GM11168 (cell line): ENCODE measurements around the gene HIP1.
"Not testable (repeated sequence)": the region's sequence is repeated elsewhere in the genome, so short reads cannot be mapped to it uniquely, and the experiment has no call there.

Source experiments
- in situ Hi-C: fragments of 300-500 bp; cut with MboI; formaldehyde crosslinking; loops from one replicate; pipeline ENCODE4 v1.12.0; 2022; ENCODE audit warnings: low sequenced_read_pairs; ENCODE audit not compliant: unreplicated experiment

HIP1 gene

DNA sequence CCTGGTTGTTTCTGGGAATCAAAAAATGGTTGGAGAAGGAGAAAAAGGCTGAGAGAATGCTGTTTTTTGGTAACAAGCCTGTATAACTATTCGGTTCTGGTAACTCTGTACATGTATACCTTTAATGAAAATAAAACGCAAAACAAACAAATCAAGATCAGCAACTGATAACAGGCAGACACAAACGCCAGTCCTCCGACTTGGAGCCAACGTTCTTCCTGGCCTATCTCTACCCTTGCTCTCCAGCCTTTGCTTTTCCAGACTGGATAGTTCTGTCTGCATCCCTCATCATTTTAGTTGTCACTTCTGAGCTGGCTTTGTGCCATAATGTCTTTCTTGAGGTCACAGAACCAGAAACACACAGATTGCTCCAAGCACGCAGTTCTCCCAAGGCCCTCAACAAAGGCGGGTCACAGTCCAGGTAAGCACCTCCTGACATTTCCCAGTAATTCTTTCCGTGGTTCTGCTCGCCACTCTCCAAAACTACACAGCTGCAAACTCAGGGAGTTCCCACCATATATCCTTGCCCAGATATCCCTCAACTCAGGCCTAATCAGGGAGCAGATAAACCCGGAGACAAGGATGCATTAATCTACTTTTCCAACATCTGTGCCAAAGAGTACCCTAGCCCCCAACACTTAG is 20.2 kb downstream of the HIP1 start:
- in situ Hi-C loops: no loop called here

DNA sequence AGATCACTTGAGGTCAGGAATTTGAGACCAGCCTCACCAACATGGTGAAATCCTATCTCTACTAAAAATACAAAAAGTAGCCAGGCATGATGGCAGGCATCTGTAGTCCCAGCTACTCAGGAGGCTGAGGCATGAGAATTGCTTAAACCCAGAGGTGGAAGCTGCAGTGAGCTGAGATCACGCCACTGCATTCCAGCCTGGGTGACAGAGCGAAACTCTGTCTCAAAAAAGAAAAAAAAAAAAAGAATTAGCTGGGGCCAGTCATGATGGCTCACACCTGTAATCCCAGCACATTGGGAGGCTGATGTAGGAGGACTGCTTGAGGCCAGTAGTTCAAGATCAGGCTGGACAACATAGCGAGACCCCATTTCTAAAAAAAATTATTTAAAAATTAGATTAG is 21.0 kb downstream of the HIP1 start:
- in situ Hi-C loops: not testable (repeated sequence)

DNA sequence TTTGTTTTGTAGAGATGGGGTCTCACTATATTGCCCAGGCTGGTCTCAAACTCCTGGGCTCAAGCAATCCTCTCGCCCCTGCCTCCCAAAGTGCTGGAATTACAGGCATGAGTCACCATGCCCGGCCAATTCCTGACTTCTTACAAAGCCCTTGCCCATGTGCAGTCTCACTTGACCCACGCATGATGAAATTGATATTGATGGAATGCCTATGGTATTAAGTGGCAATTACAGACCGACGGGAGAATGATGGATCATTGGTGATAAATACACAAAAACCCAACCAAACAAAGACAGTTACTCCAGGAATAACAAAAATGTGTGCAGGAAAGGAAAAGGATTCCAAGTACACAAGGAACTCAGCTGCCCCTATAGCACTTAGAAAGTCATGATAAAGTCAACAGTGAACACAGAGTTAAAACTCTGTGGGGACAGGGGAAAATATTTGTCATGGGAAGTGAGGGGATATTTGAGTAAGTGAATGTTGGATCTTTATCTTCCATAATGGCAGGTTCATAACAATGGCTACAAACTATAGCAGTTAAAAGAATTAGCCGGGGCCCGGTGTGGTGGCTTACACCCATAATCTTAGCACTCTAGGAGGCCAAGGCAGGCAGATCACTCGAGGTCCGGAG is 21.6 kb downstream of the HIP1 start:
- in situ Hi-C loops: no loop called here

DNA sequence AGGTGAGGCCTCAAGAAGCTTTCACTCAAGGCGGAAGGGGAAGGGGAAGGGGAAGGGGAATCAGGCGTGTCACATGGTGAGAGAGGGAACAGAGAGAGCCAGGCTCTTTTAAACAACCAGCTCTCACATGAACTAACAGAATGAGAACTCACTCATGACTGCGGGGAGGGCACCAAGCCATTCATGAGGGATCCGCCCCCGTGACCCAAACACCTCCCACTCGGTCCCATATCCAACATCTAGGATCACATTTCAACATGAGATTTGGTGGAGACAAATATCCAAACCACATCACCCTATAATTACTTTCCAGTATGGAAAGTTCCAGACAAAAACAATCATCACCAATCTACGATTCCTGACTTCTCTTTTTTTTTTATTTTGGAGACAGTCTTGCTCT is 22.9 kb downstream of the HIP1 start:
- in situ Hi-C loops: no loop called here

DNA sequence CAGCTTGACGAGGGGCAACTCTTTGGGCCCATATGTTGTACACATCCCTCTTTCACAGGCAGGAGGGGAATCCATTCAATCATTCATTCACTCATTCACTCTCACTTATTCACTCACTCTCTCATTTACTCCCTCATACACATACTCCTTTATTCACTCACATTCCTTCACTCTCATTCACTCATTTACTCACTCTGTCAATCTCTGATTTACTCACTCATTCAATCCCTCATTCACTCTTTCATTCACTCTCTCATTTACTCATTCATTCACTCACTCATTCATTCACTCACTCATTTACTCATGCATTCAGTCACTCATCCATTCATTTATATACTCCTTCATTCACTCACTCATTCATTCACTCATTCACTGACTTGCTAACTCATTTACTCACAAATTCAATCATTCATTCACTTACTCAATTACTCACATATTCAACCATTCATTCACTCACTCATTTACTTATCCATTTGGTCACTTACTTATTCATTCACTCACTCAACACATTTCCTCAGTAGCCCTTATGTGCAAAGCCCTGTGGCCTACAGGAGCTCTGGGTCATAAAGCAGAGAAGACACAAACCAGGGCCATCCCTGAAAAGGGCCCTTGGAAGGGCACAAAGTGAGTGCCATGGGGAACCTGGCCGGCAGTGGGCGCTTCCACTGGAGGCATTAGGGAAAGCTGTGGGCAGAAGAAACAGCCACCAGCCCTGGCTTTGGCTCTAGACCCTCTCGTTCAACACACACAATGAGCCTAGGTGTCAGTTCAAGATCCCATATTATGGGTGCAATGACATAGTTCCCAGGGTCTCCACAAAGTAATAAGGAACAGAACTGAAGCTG is 26.0 kb downstream of the HIP1 start:
- in situ Hi-C loops: no loop called here

DNA sequence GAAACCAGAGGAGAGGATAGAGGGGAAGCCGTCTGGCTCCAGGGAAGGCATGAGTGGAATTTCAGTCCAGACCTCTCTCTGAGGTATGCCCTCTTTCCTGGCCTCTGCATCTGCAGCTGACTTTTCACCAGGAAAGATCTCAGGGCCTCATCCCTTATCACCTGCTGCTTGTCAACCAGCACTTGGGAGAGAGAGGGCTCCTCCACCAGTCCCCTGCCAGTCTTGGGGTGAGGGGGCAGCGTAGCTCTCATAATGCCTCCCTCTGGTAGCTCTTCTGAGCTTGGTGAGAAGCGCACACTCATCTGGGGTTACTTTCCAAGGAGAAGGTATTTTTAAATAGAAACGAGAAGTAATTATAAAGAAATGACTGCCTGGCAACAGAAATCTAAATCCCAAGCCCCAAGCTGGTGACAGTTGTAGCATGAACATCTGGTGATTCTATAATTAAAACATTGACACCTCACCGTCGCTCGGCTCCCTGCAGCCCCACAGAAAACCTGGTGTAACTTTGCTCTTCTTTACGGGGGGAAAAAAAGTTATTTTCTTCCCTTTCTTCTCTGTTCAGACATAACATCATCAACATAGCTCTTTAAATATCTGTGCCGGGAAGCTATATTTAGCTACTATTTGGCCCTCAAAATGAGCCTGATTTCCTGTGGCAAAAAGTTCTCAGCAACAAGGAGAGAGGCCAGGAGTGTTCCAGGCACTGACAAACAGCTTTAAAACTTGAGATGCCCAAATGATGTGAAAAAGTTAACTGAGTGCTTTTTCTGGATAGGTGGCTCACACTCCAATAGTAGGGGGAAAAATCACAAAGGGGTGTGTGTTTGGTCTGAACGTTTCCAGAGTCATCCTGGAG is 26.9 kb downstream of the HIP1 start:
- in situ Hi-C loops: no loop called here

DNA sequence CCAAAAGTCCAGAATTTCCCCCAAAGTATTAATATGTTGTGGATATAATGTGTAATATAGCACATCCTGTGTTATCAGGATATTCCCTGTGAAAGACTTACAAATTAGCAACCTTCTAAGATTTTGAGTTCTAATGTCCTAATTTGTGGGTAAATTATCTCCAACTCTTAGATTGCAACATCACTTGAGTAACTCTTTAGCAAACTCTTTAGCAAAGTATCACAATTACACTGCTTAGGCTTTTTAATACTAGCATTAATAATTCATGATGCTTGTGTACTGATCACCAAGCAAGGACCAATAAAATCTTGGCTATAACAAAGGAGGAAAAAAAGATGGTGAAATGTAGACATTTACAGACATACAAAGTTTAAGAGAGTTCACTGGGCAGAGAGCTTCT is 27.7 kb downstream of the HIP1 start:
- in situ Hi-C loops: no loop called here

DNA sequence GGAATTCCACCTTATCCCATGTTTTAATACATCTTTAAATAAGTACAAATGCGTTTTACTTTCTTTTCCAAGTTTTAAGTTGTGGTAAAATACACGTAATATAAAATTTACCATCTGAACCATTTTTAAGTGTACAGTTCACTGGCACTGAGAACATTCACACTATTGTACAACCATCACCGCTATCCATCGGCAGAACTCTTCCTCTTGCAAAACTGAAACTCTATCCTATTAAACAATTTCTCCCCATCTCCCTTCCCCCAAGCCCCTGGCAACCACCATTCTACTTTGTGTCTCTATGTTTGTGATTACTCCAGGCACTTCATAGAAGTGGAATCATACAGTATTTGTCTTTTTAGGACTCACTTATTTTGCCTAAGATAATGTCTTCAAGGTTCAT is 33.8 kb downstream of the HIP1 start:
- in situ Hi-C loops: no loop called here

DNA sequence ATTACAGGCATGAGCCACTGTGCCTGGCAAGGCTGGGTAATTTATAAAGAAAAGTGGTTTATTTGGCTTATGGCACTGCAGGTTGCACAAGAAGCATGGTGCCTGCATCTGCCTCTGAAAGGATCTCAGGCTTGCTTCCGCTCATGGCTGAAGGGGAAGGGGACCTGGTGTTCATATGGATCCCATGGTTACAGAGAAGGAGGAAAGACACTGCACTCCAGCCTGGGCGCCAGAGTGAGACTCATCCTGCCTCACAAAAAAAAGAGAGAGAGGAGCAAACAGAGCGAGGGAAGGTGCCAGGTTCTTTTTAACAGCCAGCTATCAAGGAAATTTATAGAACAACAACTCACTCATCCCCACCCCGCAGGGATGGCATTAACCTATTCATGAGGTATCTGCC is 36.2 kb downstream of the HIP1 start:
- in situ Hi-C loops: no loop called here

DNA sequence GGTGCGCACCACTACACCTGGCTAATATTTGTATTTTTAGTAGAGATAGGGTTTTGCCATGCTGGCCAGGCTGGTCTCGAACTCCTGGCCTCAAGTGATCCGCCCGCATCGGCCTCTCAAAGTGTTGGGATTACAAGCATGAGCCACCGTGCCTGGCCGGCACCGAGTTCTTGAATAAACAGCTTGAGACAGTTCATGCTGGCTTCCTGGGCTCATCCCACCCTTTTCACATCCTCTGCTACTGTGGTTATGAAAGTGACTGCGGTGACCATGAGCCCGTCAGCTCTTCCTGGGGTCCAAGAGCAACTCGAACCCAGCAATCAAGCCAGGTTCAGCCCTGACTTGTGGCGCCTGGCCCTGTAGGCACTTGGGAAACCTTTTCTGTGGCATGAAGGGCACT is 38.7 kb downstream of the HIP1 start:
- in situ Hi-C loops: no loop called here

DNA sequence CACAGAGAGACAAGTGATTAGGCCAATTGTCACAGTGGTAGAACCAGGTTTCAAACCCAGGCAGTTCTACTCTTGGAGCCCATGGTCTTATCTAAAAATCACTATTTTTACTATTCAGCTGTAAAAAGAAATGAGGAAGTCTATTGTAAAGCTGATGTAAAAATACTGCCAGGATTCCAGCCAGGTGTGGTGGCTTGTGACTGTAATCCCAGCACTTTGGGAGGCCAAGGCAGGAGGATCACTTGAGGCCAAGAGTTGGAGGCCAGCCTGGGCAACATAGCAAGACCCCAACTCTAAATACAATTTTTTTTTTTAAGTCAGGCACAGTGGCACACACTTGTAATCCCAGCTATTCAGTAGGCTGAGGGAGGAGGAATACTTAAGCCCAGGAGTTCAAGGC is 40.4 kb downstream of the HIP1 start:
- in situ Hi-C loops: no loop called here

DNA sequence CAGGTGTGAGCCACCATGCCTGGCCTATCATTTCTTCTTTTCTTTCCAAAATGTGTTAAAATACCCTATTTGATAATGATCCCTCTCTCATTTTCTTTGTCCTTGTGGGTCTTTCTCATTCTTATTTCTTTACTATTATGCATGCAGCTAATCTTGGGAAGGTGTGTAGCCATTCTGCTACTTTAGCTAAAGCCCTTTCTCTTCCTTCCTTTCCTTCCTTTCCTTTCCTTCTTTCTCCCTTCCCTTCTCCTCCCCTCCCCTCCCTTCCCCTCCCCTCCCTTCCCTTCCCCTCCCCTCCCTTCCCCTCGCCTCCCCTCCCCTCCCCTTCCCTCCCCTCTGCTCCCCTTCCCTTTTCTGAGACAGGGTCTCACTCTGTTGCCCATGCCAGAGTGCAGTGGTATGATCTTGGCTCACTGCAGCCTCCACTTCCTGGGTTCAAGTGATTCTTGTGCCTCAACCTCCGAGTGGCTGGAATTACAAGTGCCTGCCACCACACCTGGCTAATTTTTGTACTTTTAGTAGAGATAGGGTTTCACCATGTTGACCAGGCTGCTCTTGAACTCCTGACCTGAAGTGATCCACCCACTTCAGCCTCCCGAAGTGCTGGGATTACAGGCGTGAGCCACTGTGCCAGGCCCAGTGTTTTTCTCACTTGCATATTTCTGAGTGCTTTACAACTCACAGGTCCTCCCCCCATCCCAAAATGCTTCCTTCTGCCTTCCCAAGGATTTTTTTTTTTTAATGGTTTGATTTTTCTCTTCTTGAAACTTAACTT is 42.3 kb downstream of the HIP1 start:
- in situ Hi-C loops: no loop called here

DNA sequence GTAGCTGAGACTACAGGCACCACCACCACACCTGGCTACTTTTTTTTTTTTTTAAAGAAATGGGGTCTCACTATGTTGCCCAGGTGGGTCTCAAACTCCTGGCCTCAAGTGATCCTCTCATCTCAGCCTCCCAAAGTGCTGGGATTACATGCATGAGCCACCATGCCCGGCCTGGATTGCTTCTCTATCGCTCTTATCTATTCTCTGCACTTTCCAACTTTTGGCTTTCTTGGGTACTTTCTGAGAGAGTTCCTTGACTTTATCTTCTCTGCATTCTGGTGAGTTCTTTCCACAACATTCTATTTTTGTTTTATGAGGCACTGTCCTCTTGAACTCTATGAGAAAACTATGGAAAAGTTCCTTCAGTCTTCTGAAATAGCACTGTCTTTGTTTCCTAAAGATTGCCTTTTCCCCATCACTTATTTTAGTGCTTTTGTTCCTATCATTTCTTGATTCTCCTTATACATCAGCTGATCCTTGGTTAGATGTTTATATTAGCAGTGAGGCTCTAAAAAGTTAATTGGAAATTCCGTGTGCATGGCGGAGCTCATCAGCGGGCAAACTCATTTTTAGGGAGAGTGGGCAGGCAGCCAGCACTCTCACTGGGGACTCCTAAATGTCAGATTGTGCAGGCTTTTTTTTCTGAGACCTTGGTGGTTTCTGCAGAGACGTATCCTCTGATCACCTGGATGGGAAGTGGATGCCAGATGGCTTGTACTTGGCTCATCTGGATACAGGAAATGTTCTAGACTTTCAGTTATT is 43.9 kb downstream of the HIP1 start:
- in situ Hi-C loops: no loop called here

DNA sequence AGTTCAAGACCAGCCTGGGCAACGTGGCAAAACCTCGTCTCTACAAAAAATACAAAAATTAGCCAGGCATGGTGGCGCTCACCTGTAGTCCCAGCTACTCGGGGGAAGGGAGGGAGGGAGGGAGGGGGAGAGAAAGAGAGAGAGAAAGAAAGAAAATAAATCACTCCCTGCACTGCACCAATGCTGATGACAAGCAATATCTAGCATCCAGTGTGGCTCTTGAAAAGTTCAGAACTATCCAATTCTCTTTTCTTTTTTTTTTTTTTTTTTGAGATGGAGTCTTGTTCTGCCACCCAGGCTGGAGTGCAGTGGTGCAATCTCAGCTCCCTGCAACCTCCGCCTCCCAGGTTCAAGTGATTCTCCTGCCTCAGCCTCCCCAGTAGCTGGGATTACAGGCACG is 45.1 kb downstream of the HIP1 start:
- in situ Hi-C loops: not testable (repeated sequence)

DNA sequence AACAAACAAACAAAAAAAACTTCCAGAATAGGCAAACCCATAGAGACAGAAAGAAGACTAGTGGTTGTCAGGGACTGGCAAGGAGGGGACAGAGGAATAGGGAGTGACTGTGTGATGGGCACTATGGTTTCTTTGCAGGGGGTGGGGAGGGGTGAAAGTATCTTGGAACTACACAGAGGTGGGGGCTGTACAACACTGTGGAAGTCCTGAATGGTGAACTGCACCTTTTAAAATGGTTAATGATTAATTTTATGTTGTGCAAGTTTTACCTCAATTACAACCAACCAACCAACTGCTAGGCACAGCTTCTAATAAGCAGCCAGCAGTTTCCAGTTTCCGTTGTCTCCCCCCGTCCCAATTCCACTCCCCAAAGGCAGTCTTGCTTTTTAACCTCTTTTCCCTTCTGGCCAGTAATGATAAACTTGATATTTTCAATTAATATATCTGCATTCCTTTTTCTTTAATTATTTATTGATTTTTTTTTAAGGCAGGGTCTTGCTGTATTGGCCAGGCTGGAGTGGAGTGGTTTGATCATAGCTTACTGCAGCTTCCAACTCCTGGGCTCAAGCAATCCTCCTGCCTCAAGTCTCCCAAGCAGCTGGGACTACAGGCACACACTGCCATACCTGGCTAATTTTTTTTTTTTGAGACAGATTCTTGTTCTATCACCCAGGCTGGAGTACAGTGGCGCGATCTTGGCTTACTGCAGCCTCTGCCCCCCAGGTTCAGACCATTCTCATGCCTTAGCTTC is 46.8 kb downstream of the HIP1 start:
- in situ Hi-C loops: no loop called here

DNA sequence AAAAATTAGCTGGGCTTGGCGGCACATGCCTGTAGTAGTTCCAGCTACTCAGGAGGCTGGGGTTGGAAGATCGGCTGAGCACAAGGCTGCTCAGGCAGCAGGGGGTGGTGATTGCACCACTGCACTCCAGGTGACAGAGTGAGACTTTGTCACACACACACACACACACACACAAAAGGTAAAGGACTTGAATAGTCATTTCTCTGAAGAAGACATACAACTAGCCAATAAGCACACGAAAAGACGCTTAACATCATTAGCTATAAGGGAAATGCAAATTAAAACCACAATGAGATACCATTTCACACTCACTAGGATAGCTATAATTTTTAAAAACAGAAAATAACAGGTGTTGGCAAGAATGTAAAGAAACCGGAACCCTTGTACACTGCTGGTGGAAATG is 48.6 kb downstream of the HIP1 start:
- in situ Hi-C loops: no loop called here

DNA sequence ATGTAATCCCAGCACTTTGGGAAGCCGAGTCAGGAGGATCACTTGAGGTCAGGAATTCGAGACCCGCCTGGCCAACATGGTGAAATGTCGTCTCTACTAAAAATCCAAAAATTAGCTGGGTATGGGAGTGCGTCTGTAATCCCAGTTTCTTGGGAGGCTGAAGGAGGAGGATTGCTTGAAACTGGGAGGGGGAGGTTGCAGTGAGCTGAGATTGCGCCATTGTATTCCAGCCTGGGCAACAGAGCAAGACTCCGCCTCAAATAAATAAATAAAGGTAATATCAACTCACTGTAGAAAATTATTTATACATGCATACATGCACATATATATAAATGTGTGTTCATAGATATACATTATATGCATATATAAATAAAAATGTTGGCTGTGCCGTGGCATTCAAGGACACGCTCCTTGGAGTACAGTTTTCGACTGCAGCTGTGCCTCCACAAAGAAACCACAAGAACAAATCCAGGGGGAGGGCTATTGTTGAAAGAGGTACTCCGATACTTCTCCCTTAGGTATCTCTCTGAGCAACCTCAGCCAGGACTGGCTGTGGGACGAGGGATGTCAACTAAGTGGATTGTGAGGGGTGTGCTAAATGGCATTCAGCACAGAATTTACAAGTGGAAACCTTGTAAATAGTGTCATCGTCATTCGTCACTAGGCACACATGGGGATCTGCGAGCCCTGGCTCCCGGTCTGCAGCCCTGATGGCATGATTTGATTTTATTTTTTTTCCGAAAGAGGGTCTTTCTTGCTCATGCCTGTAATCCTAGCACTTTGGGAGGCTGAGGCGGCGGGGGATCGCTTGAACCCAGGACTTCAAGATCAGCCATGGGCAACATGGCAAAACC is 49.3 kb downstream of the HIP1 start:
- in situ Hi-C loops: no loop called here
